ENCODE data around the gene CFAP119.

- TF ChIP-seq POLR2A (IDR thresholded peaks at IDR 0.05) (no peak), CTCF (IDR thresholded peaks at IDR 0.05) (no peak), POLR2AphosphoS5 (IDR thresholded peaks at IDR 0.05) (no peak), EP300 (IDR thresholded peaks at IDR 0.05) (no peak)
Observed at GRCh38 chr16:30797670-30798309, 35.9 kb upstream of the CFAP119 start.

Measured in sigmoid colon (tissue), 4 donors.